ENCODE measurements around the gene SLC16A4.

- no peak for TF ChIP-seq POLR2A (IDR thresholded peaks at IDR 0.05)
- TF ChIP-seq CTCF (IDR thresholded peaks at IDR 0.05): no peak
- TF ChIP-seq POLR2AphosphoS5 (IDR thresholded peaks at IDR 0.05): no peak
- TF ChIP-seq EP300 (IDR thresholded peaks at IDR 0.05): no peak
Measured at GRCh38 chr1:110430901-110431300, 40.1 kb upstream of the SLC16A4 start.

Data from gastroesophageal sphincter (tissue), 3 donors.